NCI-H187 (cell line): ENCODE data around the gene DCN.

Experiments
- DNase-seq, 2 experiments: peaks; one replicate each; lab custom pipeline; 2025; lab: John Stamatoyannopoulos, UW

DCN gene

GRCh38 chr12:91138337-91138920 is 44.2 kb downstream of the DCN start:
- DNase-seq, result no peak

GRCh38 chr12:91133871-91134270 is 48.7 kb downstream of the DCN start:
- no peak for DNase-seq

- DNase-seq, result no peak
Measured at GRCh38 chr12:91129662-91130362, 52.8 kb downstream of the DCN start.

GRCh38 chr12:91127751-91128150 is 54.9 kb downstream of the DCN start:
- DNase-seq, result no peak

GRCh38 chr12:91127306-91127705 is 55.3 kb downstream of the DCN start:
- no peak for DNase-seq

GRCh38 chr12:91126516-91126915 is 56.1 kb downstream of the DCN start:
- DNase-seq, result no peak

GRCh38 chr12:91123236-91123916 is 59.2 kb downstream of the DCN start:
- no peak for DNase-seq

GRCh38 chr12:91120781-91121180 is 61.8 kb downstream of the DCN start:
- no peak for DNase-seq

- no peak for DNase-seq
Measured at GRCh38 chr12:91119089-91119488, 63.5 kb downstream of the DCN start.

GRCh38 chr12:91113621-91114020 is 69.0 kb downstream of the DCN start:
- DNase-seq, result no peak

- DNase-seq, result no peak
Measured at GRCh38 chr12:91111366-91112325, 71.0 kb downstream of the DCN start, which contains the start of gene LUM. Gene LUM, minus strand, starts transcription at chr12:91111494. Its CDS starts 2,515 bp downstream, at chr12:91108979.

GRCh38 chr12:91110311-91110924 is 72.2 kb downstream of the DCN start:
- no peak for DNase-seq

GRCh38 chr12:91109581-91110310 is 72.9 kb downstream of the DCN start:
- no peak for DNase-seq

GRCh38 chr12:91109148-91109564 is 73.5 kb downstream of the DCN start:
- peak; percentile 39 to 78 for DNase-seq

- DNase-seq, result no peak
Measured at GRCh38 chr12:91108196-91108755, 74.3 kb downstream of the DCN start.

- no peak for DNase-seq
Measured at GRCh38 chr12:91106283-91106682, 76.3 kb downstream of the DCN start.

- no peak for DNase-seq
Measured at GRCh38 chr12:91105807-91106206, 76.8 kb downstream of the DCN start.

GRCh38 chr12:91104812-91105466 is 77.7 kb downstream of the DCN start:
- no peak for DNase-seq

- no peak for DNase-seq
Measured at GRCh38 chr12:91103624-91104023, 79.0 kb downstream of the DCN start.

GRCh38 chr12:91103101-91103500 is 79.5 kb downstream of the DCN start:
- DNase-seq, result no peak
